Gastrocnemius medialis (tissue), 4 donors: Measurements from ENCODE around the gene GALNT2. TPM values are rescaled to one million over a fixed set of nuclear protein-coding genes. Genes with fewer than 3 reads are reported as not detected.

ENCODE experiments used
- ATAC-seq, 2 donors: fragments of 150-250 bp; one replicate each; pipeline ENCODE4 v1.9.1; 2016
- DNase-seq, 2 donors: peaks; one replicate each; pipeline ENCODE4 v3.0.0-alpha.2; 2019
- H3K27ac ChIP-seq, 4 donors: fragments of 200-600 bp; sonication (generic); 1 replicate in 1 of 4; 2 replicates in 3 of 4; pipeline ENCODE4 v1.5.1; 2016 to 2018; ENCODE audit warnings: mild to moderate bottlenecking in 2 of 4, moderate library complexity in 1 of 4
- H3K27me3 ChIP-seq, 3 donors: fragments of 200-600 bp; sonication (generic) in 2 of 3; 1 replicate in 1 of 3; 2 replicates in 2 of 3; pipeline versions ENCODE4 v1.5.1 to v1.6.0; 2016 to 2019; ENCODE audit warnings: mild to moderate bottlenecking in 1 of 3, moderate library complexity in 1 of 3
- H3K36me3 ChIP-seq, 2 donors: fragments of 200-600 bp; sonication (generic) in 1 of 2; one replicate each; pipeline ENCODE4 v1.5.1; 2017 to 2018
- H3K4me1 ChIP-seq, 2 donors: fragments of 200-600 bp; sonication (generic) in 1 of 2; one replicate each; pipeline ENCODE4 v1.5.1; 2016 to 2017; ENCODE audit warnings: mild to moderate bottlenecking in 2 of 2
- H3K4me3 ChIP-seq, 4 donors: fragments of 200-600 bp; sonication (generic) in 3 of 4; 1 replicate in 1 of 4; 2 replicates in 3 of 4; pipeline ENCODE4 v1.5.1; 2016 to 2019; ENCODE audit warnings: mild to moderate bottlenecking in 2 of 4
- H3K9me3 ChIP-seq, 3 donors: fragments of 200-600 bp; sonication (generic) in 2 of 3; 1 replicate in 1 of 3; 2 replicates in 2 of 3; pipeline ENCODE4 v1.5.1; 2016 to 2019
- POLR2A ChIP-seq, 2 donors: fragments of 450-650 bp; IDR thresholded peaks; one replicate each; pipeline ENCODE4 v1.6.1; 2017; ENCODE audit warnings: antibody characterized with exemption in 2 of 2, mild to moderate bottlenecking in 2 of 2, moderate library complexity in 2 of 2
- in situ Hi-C, 4 donors: fragments of 200-750 bp; cut with MboI; loops; one replicate each; pipeline versions ENCODE4 v1.15.0 to v1.8.0; 2017; ENCODE audit warnings: low sequenced_read_pairs in 4 of 4
- intact Hi-C: fragments of 100-400 bp; cut with DNase I; formaldehyde crosslinking; loops from one replicate; pipeline ENCODE4 v1.15.1; 2023; ENCODE audit warnings: low total_unique reads
- total RNA-seq, 4 donors: library from RNA; depleted of rRNA; stranded (reverse); fragments of >200 nt; gene quantifications; one replicate each; pipeline versions ENCODE4 v1.1.0 to v1.2.3, GENCODE V29; 2016
- TF ChIP-seq, protein P1 (sequence below), 5 experiments: fragments of 450-650 bp in 3 of 5; fragments of 200-600 bp in 2 of 5; sonication (generic) in 2 of 5; IDR thresholded peaks in 4 of 5; conservative IDR thresholded peaks in 1 of 5; 1 replicate in 4 of 5; 2 replicates in 1 of 5; pipeline ENCODE4 v1.5.1; 2016 to 2019; ENCODE audit warnings: antibody characterized with exemption in 5 of 5, mild to moderate bottlenecking in 3 of 5, moderate library complexity in 3 of 5

Gene GALNT2
- total RNA-seq, 4 donors from 2014 or later = 73.7 to 106 (median 78.3) TPM

- H3K4me1 ChIP-seq = no peaks in the 10 kb centered on the region
- no peaks in the 10 kb centered on the region for H3K36me3 ChIP-seq
- in situ Hi-C loops = no loop called here
- no peaks in the 10 kb centered on the region for H3K9me3 ChIP-seq
- H3K4me3 ChIP-seq = no peak overlapping the region
- no peak for TF ChIP-seq POLR2A (IDR thresholded peaks at IDR 0.05)
- TF ChIP-seq, protein P1, sequence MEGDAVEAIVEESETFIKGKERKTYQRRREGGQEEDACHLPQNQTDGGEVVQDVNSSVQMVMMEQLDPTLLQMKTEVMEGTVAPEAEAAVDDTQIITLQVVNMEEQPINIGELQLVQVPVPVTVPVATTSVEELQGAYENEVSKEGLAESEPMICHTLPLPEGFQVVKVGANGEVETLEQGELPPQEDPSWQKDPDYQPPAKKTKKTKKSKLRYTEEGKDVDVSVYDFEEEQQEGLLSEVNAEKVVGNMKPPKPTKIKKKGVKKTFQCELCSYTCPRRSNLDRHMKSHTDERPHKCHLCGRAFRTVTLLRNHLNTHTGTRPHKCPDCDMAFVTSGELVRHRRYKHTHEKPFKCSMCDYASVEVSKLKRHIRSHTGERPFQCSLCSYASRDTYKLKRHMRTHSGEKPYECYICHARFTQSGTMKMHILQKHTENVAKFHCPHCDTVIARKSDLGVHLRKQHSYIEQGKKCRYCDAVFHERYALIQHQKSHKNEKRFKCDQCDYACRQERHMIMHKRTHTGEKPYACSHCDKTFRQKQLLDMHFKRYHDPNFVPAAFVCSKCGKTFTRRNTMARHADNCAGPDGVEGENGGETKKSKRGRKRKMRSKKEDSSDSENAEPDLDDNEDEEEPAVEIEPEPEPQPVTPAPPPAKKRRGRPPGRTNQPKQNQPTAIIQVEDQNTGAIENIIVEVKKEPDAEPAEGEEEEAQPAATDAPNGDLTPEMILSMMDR (IDR thresholded peaks at IDR 0.05 in 4 of 5, conservative IDR thresholded peaks at IDR 0.05 in 1 of 5) = no peak
- ATAC-seq (no peak), DNase-seq (no peak)
- H3K27ac ChIP-seq = no peak overlapping the region
- no peaks in the 10 kb centered on the region for H3K27me3 ChIP-seq
- intact Hi-C loops = no loop called here
Observed at GRCh38 chr1:230040440-230040839, 26.6 kb upstream of the GALNT2 start.

- TF ChIP-seq, protein P1 (IDR thresholded peaks at IDR 0.05 in 4 of 5, conservative IDR thresholded peaks at IDR 0.05 in 1 of 5) = no peak
- no peak for TF ChIP-seq POLR2A (IDR thresholded peaks at IDR 0.05)
- Histone ChIP-seq H3K9me3 (no peaks in the 10 kb centered on the region), H3K4me1 (no peaks in the 10 kb centered on the region), H3K4me3 (no peak overlapping the region), H3K27me3 (no peaks in the 10 kb centered on the region), H3K27ac (no peak overlapping the region), H3K36me3 (no peaks in the 10 kb centered on the region)
- in situ Hi-C loops (no loop called here), intact Hi-C loops (no loop called here)
- no peak for DNase-seq
- ATAC-seq = no peak
Observed at GRCh38 chr1:230043081-230043480, 24.0 kb upstream of the GALNT2 start.

GRCh38 chr1:230044729-230045128 lies 22.3 kb upstream of the GALNT2 start:
- no peak overlapping the region for H3K27ac ChIP-seq
- no peaks in the 10 kb centered on the region for H3K36me3 ChIP-seq
- H3K9me3 ChIP-seq = no peaks in the 10 kb centered on the region
- ATAC-seq (no peak), DNase-seq (no peak)
- peaks cover 6 to 9% of the 10 kb centered on the region in 2 donors for H3K4me1 ChIP-seq
- intact Hi-C loops = no loop called here
- H3K4me3 ChIP-seq = no peak overlapping the region
- no peaks in the 10 kb centered on the region for H3K27me3 ChIP-seq
- in situ Hi-C loops = no loop called here
- no peak for TF ChIP-seq POLR2A (IDR thresholded peaks at IDR 0.05)
- TF ChIP-seq, protein P1 (IDR thresholded peaks at IDR 0.05 in 4 of 5, conservative IDR thresholded peaks at IDR 0.05 in 1 of 5) = no peak

DNA sequence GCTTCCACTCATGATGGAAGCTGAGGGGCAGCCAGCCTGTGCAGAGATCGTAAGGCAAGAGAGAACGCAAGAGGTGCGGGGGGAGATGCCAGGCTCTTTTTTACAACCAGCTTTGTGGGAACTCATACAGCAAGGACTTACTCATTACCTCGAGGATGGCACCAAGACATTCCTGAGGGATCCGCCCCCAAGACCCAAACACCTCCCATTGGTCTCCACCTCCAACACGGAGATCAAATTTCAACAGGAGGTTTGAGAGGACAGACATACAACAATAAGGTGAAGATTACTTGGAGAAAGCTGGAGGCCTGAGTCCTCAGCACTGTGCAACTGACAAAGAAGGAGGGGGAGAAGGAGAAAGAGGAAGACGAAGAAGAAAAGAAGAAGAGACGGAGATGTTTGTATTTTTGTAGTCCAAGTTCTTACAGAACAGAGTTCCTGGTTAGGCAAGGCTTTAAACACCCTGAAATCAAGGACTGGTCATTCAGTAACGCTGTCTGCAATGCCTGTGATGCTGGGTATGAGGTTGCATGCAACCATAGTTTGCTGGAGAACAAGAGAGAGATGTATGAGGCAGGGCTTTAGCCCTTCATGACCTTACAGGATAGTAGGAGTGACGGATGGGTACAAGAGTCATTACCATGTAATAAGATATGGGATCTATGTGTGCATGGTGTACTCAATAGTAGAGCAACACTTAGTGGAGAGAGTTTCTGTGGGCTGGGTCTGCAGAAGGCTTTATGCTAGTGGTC lies 19.7 kb upstream of the GALNT2 start:
- no peaks in the 10 kb centered on the region for H3K27me3 ChIP-seq
- in situ Hi-C loops (no loop called here), intact Hi-C loops (no loop called here)
- no peak overlapping the region for H3K27ac ChIP-seq
- no peak overlapping the region for H3K4me3 ChIP-seq
- H3K9me3 ChIP-seq = no peaks in the 10 kb centered on the region
- peaks cover 6 to 9% of the 10 kb centered on the region in 2 donors for H3K4me1 ChIP-seq
- DNase-seq = no peak
- ATAC-seq = no peak
- no peaks in the 10 kb centered on the region for H3K36me3 ChIP-seq
- TF ChIP-seq POLR2A (IDR thresholded peaks at IDR 0.05) = no peak
- TF ChIP-seq, protein P1 (IDR thresholded peaks at IDR 0.05 in 4 of 5, conservative IDR thresholded peaks at IDR 0.05 in 1 of 5) = no peak
